Spleen (tissue), 11 donors: ENCODE data around the gene DSG1. TPM values are rescaled to one million over a fixed set of nuclear protein-coding genes. Genes with fewer than 3 reads are reported as not detected.
"Not testable (repeated sequence)": the region's sequence is repeated elsewhere in the genome, so short reads cannot be mapped to it uniquely, and the experiment has no call there.

Source experiments
- DNase-seq: peaks from one replicate; pipeline ENCODE4 v3.0.0-alpha.2; 2020
- H3K27ac ChIP-seq, 8 donors: fragments of 200-600 bp; sonication (generic) in 7 of 8; 1 replicate in 4 of 8; 2 replicates in 4 of 8; pipeline versions ENCODE4 v1.5.0 to v1.8.0; 2016 to 2021; ENCODE audit warnings: inconsistent platforms in 4 of 8, mild to moderate bottlenecking in 4 of 8, moderate library complexity in 1 of 8
- H3K27me3 ChIP-seq, 7 donors: fragments of 200-600 bp; sonication (generic) in 6 of 7; replicated peaks in 1 of 7; 1 replicate in 4 of 7; 2 replicates in 3 of 7; pipeline versions ENCODE4 v1.5.0 to v1.8.0; 2016 to 2021; ENCODE audit warnings: inconsistent platforms in 3 of 7, mild to moderate bottlenecking in 1 of 7
- H3K36me3 ChIP-seq, 6 donors: fragments of 200-600 bp; sonication (generic) in 5 of 6; 1 replicate in 4 of 6; 2 replicates in 2 of 6; pipeline versions ENCODE4 v1.5.0 to v1.8.0; 2016 to 2021; ENCODE audit warnings: inconsistent platforms in 2 of 6
- H3K4me1 ChIP-seq, 6 donors: fragments of 200-600 bp; sonication (generic) in 5 of 6; 1 replicate in 3 of 6; 2 replicates in 3 of 6; pipeline versions ENCODE4 v1.5.0 to v1.8.0; 2016 to 2021; ENCODE audit warnings: inconsistent platforms in 3 of 6
- H3K4me3 ChIP-seq, 8 donors: fragments of 200-600 bp; sonication (generic) in 7 of 8; 1 replicate in 4 of 8; 2 replicates in 4 of 8; pipeline versions ENCODE4 v1.5.0 to v1.8.0; 2016 to 2021; ENCODE audit warnings: inconsistent platforms in 4 of 8, mild to moderate bottlenecking in 4 of 8, moderate library complexity in 2 of 8
- H3K9me3 ChIP-seq, 8 donors: fragments of 200-600 bp; sonication (generic) in 7 of 8; 1 replicate in 4 of 8; 2 replicates in 4 of 8; pipeline versions ENCODE4 v1.5.0 to v1.8.0; 2016 to 2021; ENCODE audit warnings: inconsistent platforms in 4 of 8
- CTCF ChIP-seq, 11 experiments: fragments of 200-600 bp in 7 of 11; fragments of 450-650 bp in 4 of 11; sonication (generic) in 4 of 11; IDR thresholded peaks in 8 of 11; conservative IDR thresholded peaks in 3 of 11; 1 replicate in 7 of 11; 2 replicates in 4 of 11; pipeline versions ENCODE4 v1.4.0 to v1.8.0; 2016 to 2021; ENCODE audit warnings: antibody characterized with exemption in 11 of 11, inconsistent platforms in 4 of 11, mild to moderate bottlenecking in 1 of 11
- POLR2A ChIP-seq, 3 donors: fragments of 450-650 bp; IDR thresholded peaks; one replicate each; pipeline ENCODE4 v1.5.1; 2017; ENCODE audit warnings: antibody characterized with exemption in 3 of 3, mild to moderate bottlenecking in 1 of 3
- POLR2AphosphoS5 ChIP-seq, 3 donors: sonication (generic); formaldehyde crosslinking; IDR thresholded peaks; one replicate each; pipeline ENCODE4 v1.5.1; 2017; ENCODE audit warnings: antibody characterized with exemption in 3 of 3
- WGBS, 5 donors: extraction: QIAGEN DNeasy Blood & Tissue Kit in 3 of 5; methylation state at CpG; one replicate each; pipeline versions ENCODE4 v1.1.5 to v1.1.7; 2013 to 2018; 5-methylcytosine and 5-hydroxymethylcytosine counted together
- intact Hi-C: fragments of 100-400 bp; cut with DNase I; formaldehyde crosslinking; loops from one replicate; pipeline ENCODE4 v1.15.0; 2023; ENCODE audit warnings: low total_unique reads
- polyA plus RNA-seq, 3 donors: library from polyadenylated mRNA; stranded (reverse); fragments of 200-250 nt; gene quantifications; one replicate each; pipeline ENCODE4 v1.2.1, GENCODE V29; 2013
- total RNA-seq, 7 donors: library from RNA; depleted of rRNA in 3 of 7; stranded (reverse); fragments of >200 nt in 3 of 7; fragmentation: NEBNext Ultra II Directional in 4 of 7; extraction: Animal tissue kit (Norgen Biotek cat#: 25700) in 4 of 7; gene quantifications; one replicate each; pipeline versions ENCODE4 v1.1.0 to v1.2.1, GENCODE V29; 2016 to 2021
- donor health status: healthy with polysubstance abuse.
- donor health status: DM: no; HTN: no; CAD: no; lungs with moderate emphysema.
- donor health status: DM: no; HTN: no; CAD: no.
- donor health status: Bipolar disorder and iron deficiency.
- donor health status: healthy.
- donor health status: DM: no; HTN: no; CAD: no.
- donor health status: DM: yes; HTN: yes; CAD: no.

The DSG1 gene
- total and polyA plus RNA-seq, 10 donors = not detected

GRCh38 chr18:31280502-31280901 lies 37.5 kb upstream of the DSG1 start:
- intact Hi-C loops = no loop called here
- Histone ChIP-seq H3K36me3 (no peaks in the 10 kb centered on the region), H3K9me3 (peaks cover 0 to 5% (median 0%) of the 10 kb centered on the region in 8 donors), H3K27me3 (no peaks in the 10 kb centered on the region), H3K27ac (no peak overlapping the region), H3K4me1 (no peaks in the 10 kb centered on the region), H3K4me3 (no peak overlapping the region)
- 65 to 92% (median 87%) methylated on average over 2 of the region's 2 CpGs for WGBS, 5 donors
- TF ChIP-seq CTCF (IDR thresholded peaks at IDR 0.05 in 8 of 11, conservative IDR thresholded peaks at IDR 0.05 in 3 of 11) (no peak), POLR2A (IDR thresholded peaks at IDR 0.05) (no peak), POLR2AphosphoS5 (IDR thresholded peaks at IDR 0.05) (no peak)
- no peak for DNase-seq

GRCh38 chr18:31281437-31281836 lies 36.5 kb upstream of the DSG1 start:
- Histone ChIP-seq H3K27me3 (no peaks in the 10 kb centered on the region), H3K27ac (no peak overlapping the region), H3K9me3 (peaks cover 0 to 5% (median 0%) of the 10 kb centered on the region in 8 donors), H3K4me1 (no peaks in the 10 kb centered on the region), H3K36me3 (no peaks in the 10 kb centered on the region), H3K4me3 (no peak overlapping the region)
- DNase-seq = no peak
- intact Hi-C loops = no loop called here
- TF ChIP-seq POLR2A (IDR thresholded peaks at IDR 0.05) (no peak), CTCF (IDR thresholded peaks at IDR 0.05 in 8 of 11, conservative IDR thresholded peaks at IDR 0.05 in 3 of 11) (no peak), POLR2AphosphoS5 (IDR thresholded peaks at IDR 0.05) (no peak)

DNA sequence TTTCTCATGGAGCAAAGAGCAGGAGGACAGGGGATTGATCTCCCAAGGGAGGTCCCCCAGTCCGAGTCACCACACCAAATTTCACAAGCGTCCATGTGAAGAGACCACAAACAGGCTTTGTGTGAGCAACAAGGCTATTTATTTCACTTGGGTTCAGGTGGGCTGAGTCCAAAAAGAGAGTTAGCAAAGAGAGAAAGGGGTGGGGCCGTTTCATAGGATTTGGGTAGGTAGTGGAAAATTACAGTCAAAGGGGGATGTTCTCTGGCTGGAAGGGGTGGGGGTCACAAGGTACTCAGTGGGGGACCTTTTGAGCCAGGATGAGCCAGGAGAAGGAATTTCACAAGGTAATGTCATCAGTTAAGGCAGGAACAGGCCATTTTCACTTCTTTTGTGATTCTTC lies 28.5 kb upstream of the DSG1 start:
- H3K4me3 ChIP-seq, intact Hi-C loops, H3K36me3 ChIP-seq, DNase-seq, H3K4me1 ChIP-seq, H3K27ac ChIP-seq, H3K27me3 ChIP-seq: not testable (repeated sequence)
- H3K9me3 ChIP-seq = peaks cover 0 to 44% (median 26%) of the 10 kb centered on the region in 8 donors
- 54 to 83% (median 72%) methylated on average over 3 of the region's 3 CpGs for WGBS, 5 donors

GRCh38 chr18:31291688-31292087 lies 26.3 kb upstream of the DSG1 start:
- intact Hi-C loops = no loop called here
- Histone ChIP-seq H3K4me3 (no peak overlapping the region), H3K36me3 (no peaks in the 10 kb centered on the region), H3K27ac (no peak overlapping the region), H3K4me1 (no peaks in the 10 kb centered on the region), H3K27me3 (no peaks in the 10 kb centered on the region), H3K9me3 (peaks cover 0 to 44% (median 26%) of the 10 kb centered on the region in 8 donors)
- no peak for DNase-seq
- TF ChIP-seq POLR2AphosphoS5 (IDR thresholded peaks at IDR 0.05) (no peak), POLR2A (IDR thresholded peaks at IDR 0.05) (no peak), CTCF (IDR thresholded peaks at IDR 0.05 in 8 of 11, conservative IDR thresholded peaks at IDR 0.05 in 3 of 11) (no peak)

GRCh38 chr18:31294199-31294747 lies 23.7 kb upstream of the DSG1 start:
- WGBS, 5 donors = 86 to 94% (median 90%) methylated on average over 5 of the region's 5 CpGs
- DNase-seq = no peak

More at GRCh38 chr18:31294199-31294747, 23.7 kb upstream of the DSG1 start:
- intact Hi-C loops = no loop called here
- no peak for TF ChIP-seq CTCF (IDR thresholded peaks at IDR 0.05 in 8 of 11, conservative IDR thresholded peaks at IDR 0.05 in 3 of 11)
- TF ChIP-seq POLR2AphosphoS5 (IDR thresholded peaks at IDR 0.05) = no peak
- TF ChIP-seq POLR2A (IDR thresholded peaks at IDR 0.05) = no peak
- Histone ChIP-seq H3K4me1 (no peaks in the 10 kb centered on the region), H3K4me3 (no peak overlapping the region), H3K27me3 (no peaks in the 10 kb centered on the region), H3K9me3 (peaks cover 0 to 41% (median 27%) of the 10 kb centered on the region in 8 donors), H3K27ac (no peak overlapping the region), H3K36me3 (no peaks in the 10 kb centered on the region)
